Muscle layer of duodenum (tissue), 2 donors: ENCODE data around the gene LEMD2.

Experiments used
- H3K27ac ChIP-seq: one replicate; pipeline ENCODE4 v1.7.0; 2013; ENCODE audit warnings: mild to moderate bottlenecking, low read length
- H3K27me3 ChIP-seq: one replicate; pipeline ENCODE4 v1.7.0; 2013; ENCODE audit warnings: low read depth, mild to moderate bottlenecking, control low read depth, low read length
- H3K36me3 ChIP-seq, 2 donors: one replicate each; pipeline ENCODE4 v1.7.0; 2013; ENCODE audit warnings: low read length in 2 of 2, control low read depth in 1 of 2, mild to moderate bottlenecking in 1 of 2; ENCODE audit not compliant: insufficient read depth in 2 of 2, control insufficient read depth in 1 of 2
- H3K4me1 ChIP-seq, 2 donors: one replicate each; pipeline ENCODE4 v1.7.0; 2013; ENCODE audit warnings: low read length in 2 of 2, mild to moderate bottlenecking in 2 of 2, control low read depth in 1 of 2, moderate library complexity in 1 of 2; ENCODE audit not compliant: insufficient read depth in 2 of 2, control insufficient read depth in 1 of 2
- H3K4me3 ChIP-seq, 2 donors: one replicate each; pipeline ENCODE4 v1.7.0; 2013; ENCODE audit warnings: low read length in 2 of 2, low read depth in 1 of 2, mild to moderate bottlenecking in 1 of 2
- H3K9me3 ChIP-seq, 2 donors: one replicate each; pipeline ENCODE4 v1.7.0; 2013; ENCODE audit warnings: low read length in 2 of 2, control low read depth in 1 of 2, mild to moderate bottlenecking in 1 of 2; ENCODE audit not compliant: control insufficient read depth in 1 of 2
- donor health status: healthy.

Gene LEMD2

DNA sequence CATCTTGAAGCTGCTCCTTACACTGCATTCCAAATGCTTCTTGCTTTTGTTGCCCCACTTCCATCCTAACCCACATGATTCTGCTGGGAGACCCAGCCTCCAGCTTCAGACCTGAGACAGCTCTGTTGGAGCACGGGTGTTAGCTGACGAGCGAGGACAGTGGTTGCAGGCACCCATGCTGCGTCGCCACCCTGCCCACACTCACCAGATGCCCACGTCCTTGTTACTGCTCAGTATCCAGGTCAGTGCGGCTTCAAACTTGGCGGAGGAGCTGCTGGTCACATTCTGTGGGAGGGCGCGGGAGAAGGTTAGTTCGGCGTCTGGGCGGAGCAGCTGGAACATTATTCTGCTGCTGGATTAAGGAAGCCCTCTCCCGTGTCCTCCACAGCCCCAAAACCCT lies 9.0 kb downstream of the LEMD2 start:
- Histone ChIP-seq H3K27me3 (no peaks in the 10 kb centered on the region), H3K36me3 (peaks cover 88 to 89% of the 10 kb centered on the region in 2 donors), H3K4me3 (no peak overlapping the region), H3K9me3 (no peaks in the 10 kb centered on the region), H3K4me1 (peaks cover 1 to 16% of the 10 kb centered on the region in 2 donors), H3K27ac (no peak overlapping the region)

GRCh38 chr6:33779290-33779689 lies 9.6 kb downstream of the LEMD2 start:
- Histone ChIP-seq H3K4me1 (peaks cover 0 to 11% of the 10 kb centered on the region in 2 donors), H3K36me3 (peaks cover 88 to 94% of the 10 kb centered on the region in 2 donors), H3K27me3 (no peaks in the 10 kb centered on the region), H3K9me3 (no peaks in the 10 kb centered on the region), H3K27ac (no peak overlapping the region), H3K4me3 (no peak overlapping the region)

DNA sequence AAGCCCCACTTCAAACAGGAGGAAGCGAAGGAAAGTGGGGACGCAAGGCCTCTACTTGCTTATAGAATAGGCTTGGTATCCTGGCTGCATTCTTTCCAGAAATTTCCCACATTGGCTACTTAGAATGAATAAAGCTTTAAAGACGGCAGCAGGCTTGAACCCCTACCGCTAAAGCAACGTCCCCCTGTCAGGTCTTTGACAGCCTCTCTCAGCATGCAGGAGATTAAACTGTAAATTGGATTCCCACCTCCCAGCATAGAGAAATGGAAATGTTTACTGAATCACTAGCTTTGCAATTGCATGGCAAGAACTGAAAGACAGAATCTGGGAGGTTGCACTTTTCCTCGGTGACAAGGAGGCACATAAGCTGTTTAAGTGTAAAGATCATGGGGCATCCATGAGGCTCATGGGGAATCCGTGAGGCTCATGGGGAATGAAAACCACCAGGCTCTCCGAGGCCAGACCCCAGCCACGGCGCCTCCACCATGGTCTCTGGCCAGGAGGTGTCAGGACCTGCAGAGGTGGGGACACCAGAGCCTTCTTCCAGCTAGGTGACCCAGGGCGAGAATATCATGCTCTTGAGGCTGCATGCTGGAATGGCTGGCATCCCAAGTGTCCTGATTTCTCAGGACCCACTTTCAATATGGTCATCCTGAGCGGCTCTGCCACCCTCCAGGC lies 10.3 kb downstream of the LEMD2 start:
- H3K36me3 ChIP-seq = peaks cover 82 to 88% of the 10 kb centered on the region in 2 donors
- H3K27ac ChIP-seq = no peak overlapping the region
- H3K27me3 ChIP-seq = no peaks in the 10 kb centered on the region
- H3K4me1 ChIP-seq = peaks cover 0 to 11% of the 10 kb centered on the region in 2 donors
- no peak overlapping the region for H3K4me3 ChIP-seq
- no peaks in the 10 kb centered on the region for H3K9me3 ChIP-seq

DNA sequence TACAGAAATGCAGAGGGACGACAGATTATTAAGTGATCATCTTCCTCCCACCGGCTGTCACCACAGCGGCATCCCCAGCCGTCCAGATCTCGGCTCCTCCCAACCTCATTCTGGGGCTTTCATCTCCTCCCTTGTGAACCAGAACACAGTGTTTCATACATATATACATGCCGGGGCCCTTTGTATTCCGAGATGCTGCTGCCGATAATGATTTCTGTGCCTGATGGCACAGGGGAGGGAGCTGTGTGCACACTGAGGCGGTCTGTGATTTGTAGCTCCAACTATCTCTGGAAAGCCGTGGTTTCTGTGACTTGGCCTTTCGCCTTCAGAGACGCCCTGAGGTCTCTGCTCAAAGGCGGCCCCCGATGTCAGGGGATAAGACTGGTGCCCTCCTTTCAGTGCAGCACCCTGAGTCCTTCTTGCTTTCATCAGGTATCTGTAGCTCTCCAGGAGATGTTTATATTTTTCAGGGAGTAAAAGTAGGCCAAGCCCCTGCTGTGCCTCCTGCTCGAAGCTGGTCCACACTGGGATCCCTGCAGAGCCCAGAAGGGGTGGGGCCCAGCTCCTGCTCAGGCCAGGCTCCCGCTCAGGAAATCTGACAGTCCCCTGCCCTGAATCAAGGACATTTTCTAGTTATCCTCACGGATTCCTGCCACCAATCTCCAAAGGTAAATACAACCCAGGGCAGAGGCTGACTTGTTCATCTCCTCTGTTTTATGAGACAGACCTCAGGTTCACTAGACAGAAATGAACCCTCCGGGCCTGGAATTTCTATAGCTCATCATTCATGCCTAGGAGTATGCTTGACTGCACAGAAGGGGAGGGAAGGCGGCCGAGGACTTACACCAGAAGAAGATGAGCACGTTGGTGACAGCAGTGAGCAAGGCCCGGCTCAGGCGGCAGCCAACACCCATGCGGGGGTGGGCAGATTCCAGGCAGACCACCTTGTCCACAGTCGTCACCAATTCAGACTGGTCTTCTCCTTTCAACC lies 11.2 kb downstream of the LEMD2 start:
- peaks cover 0 to 11% of the 10 kb centered on the region in 2 donors for H3K4me1 ChIP-seq
- no peaks in the 10 kb centered on the region for H3K27me3 ChIP-seq
- no peaks in the 10 kb centered on the region for H3K9me3 ChIP-seq
- no peak overlapping the region for H3K4me3 ChIP-seq
- no peak overlapping the region for H3K27ac ChIP-seq
- H3K36me3 ChIP-seq = peaks cover 80 to 87% of the 10 kb centered on the region in 2 donors

GRCh38 chr6:33776764-33777163 lies 12.2 kb downstream of the LEMD2 start:
- Histone ChIP-seq H3K36me3 (peaks cover 78 to 87% of the 10 kb centered on the region in 2 donors), H3K9me3 (no peaks in the 10 kb centered on the region), H3K4me1 (peaks cover 7 to 18% of the 10 kb centered on the region in 2 donors), H3K27me3 (no peaks in the 10 kb centered on the region), H3K4me3 (no peak overlapping the region), H3K27ac (no peak overlapping the region)

DNA sequence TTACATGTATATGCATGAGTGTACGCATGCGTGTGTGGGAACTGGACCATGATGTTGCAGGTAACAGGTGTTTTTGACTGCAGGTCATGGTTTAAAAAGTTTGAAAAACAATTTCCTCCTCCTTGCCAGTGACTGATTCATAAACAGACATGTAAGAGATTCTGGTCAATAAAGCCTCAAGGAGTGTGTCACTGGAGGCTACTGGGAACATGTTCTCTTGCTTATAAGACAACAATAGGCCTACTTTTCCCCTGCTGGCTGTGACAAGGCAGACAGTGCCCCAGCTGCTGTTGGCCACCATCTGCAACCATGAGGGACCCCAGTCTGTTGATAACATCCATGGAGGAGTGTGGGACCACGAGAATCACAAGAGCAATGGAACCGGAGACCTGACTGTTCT lies 12.7 kb downstream of the LEMD2 start:
- H3K9me3 ChIP-seq = no peaks in the 10 kb centered on the region
- H3K27ac ChIP-seq = no peak overlapping the region
- H3K4me1 ChIP-seq = peaks cover 8 to 18% of the 10 kb centered on the region in 2 donors
- no peaks in the 10 kb centered on the region for H3K27me3 ChIP-seq
- H3K36me3 ChIP-seq = peaks cover 78 to 82% of the 10 kb centered on the region in 2 donors
- no peak overlapping the region for H3K4me3 ChIP-seq

DNA sequence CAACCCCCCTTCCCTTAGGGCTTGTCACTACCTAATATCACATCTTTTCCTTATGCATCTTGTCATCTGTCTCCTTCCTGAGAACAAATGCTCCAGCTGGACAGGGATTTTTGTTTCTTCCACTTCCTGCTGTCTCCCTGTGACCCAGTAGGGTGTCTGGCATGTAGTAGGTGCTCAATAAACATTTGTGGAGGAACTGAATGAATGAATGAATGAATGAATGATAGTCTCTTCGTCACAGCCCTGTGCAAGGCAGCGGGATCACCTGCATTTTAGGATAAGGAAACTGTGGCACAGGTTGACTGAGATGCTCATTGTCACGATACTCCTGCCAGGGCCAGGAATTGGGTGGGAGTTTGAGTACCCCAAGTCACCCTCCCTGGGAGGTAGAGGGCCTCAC lies 14.2 kb downstream of the LEMD2 start:
- Histone ChIP-seq H3K4me1 (peaks cover 10 to 26% of the 10 kb centered on the region in 2 donors), H3K36me3 (peaks cover 66 to 71% of the 10 kb centered on the region in 2 donors), H3K9me3 (no peaks in the 10 kb centered on the region), H3K27ac (no peak overlapping the region), H3K27me3 (no peaks in the 10 kb centered on the region), H3K4me3 (no peak overlapping the region)

DNA sequence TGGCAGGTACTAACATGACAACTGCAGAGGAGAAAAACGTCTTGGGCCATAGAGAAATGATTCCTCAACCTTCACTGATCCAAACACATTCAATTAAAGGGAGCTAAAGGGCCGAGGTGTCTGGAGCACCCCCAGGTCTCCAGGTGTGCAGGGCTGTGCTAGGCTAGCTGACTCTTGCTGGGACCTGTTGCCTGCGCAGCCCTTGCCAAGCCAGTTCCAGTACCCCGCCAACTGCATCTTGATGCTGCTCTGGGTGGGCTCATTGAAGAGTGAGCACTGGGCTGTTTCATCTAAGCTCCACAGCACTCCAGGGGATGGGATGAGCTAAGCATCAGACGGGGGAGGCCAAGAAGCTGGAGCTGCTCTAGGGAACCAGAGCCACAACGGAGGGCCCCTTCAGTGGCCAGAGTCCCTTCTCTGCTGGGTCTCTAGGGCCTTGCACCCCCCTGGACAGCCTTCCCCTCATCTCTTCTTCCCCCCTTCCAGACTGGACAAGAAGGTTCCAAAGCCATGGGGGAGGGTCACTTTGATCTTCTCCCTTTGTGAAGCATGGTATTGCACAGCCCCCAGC lies 15.9 kb downstream of the LEMD2 start:
- peaks cover 48 to 54% of the 10 kb centered on the region in 2 donors for H3K36me3 ChIP-seq
- no peaks in the 10 kb centered on the region for H3K9me3 ChIP-seq
- peaks cover 12 to 27% of the 10 kb centered on the region in 2 donors for H3K4me1 ChIP-seq
- no peak overlapping the region for H3K27ac ChIP-seq
- no peaks in the 10 kb centered on the region for H3K27me3 ChIP-seq
- no peak overlapping the region for H3K4me3 ChIP-seq

DNA sequence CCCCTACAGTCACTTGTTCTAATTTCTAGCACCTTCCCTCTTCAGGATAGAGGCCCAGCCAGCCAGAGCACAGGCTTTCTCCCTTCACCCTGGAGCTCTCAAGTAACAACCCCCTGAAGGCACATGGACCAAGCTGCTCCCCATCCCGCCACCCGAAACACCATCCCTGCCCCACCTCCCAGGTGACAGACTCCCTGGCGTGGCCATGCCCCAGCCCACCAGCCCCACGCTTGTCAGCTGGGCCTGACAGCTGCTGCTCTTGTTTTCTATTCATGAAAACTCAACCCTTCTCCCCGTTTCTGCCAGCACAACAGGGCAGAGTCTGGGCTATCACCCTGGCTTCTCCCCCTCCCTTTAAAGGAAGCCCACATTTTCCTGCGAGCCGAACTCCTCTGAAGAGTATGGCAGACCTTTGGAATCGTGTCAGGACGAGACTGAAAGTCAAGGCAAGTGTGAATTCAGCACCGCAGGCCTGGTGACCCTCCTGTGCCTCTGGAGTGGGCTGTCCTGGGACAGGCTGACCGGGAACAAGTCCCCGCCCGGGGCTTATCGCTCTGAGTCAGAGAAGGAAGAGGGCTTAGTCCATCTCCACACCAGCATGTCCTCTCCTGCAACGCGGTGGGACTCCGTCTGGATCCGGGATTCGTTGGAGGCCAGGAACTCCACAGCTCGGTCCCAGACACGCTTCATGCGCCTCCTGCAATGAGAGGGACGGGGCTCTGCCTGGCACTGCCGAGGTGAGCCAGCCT lies 16.7 kb downstream of the LEMD2 start:
- Histone ChIP-seq H3K4me1 (peaks cover 12 to 27% of the 10 kb centered on the region in 2 donors), H3K9me3 (no peaks in the 10 kb centered on the region), H3K27me3 (no peaks in the 10 kb centered on the region), H3K36me3 (peaks cover 41 to 46% of the 10 kb centered on the region in 2 donors), H3K27ac (peak overlapping the region; percentile 8), H3K4me3 (peak overlapping the region in 1 of 2 donors; percentile 26)

DNA sequence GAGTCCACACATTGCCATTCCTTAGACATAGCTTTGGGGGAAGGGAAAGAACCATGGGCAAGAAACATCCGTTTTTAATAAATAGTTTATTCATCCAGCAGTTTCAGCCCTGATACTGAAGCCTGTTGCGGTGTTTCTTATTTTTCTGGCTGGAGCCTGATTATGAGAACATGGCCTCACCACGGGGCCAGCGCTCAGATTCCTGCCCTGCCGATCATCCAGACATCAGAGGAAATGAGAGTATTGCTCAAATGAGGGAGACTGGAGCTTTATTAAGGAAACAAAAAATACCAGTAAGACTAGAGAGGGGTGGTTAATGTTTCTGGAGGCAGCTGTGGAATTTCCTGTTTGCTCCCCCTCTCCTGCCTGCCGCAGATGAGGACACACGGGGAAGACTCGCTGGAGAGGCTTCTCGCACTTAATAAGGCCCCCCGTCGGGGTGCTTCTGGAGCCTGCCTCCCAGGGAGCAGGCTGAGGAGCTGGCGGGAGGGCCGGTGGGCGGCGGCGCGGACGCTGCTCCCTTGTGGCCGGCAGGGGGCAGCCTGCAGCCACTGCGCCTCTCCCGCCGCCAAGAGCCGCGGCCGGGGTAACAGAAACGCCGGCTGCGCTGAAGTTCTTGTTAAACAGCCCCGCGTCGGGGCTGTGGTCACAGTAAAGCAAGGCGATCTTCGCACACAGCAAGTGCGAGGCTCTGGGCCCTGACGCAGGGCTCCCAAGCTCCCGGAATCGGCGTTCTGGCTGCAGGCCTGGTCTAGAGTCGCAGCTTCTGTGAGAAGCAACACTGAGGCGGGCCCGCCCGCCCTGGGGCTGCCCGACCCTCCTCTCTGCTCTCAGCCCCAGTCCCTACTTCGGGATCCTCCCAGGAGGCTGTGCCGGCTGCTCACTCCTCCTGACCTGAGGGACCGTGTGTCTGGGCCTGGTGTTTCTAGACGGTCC lies 17.5 kb downstream of the LEMD2 start:
- Histone ChIP-seq H3K36me3 (peaks cover 32 to 38% of the 10 kb centered on the region in 2 donors), H3K4me3 (peak overlapping the region in 1 of 2 donors; percentile 26), H3K27ac (peak overlapping the region; percentile 77), H3K4me1 (peaks cover 12 to 27% of the 10 kb centered on the region in 2 donors), H3K27me3 (no peaks in the 10 kb centered on the region), H3K9me3 (no peaks in the 10 kb centered on the region)
